GM06990 (cell line): Measurements from ENCODE around the gene AMPH.

ENCODE experiments used
- DNase-seq: peaks from one replicate; pipeline ENCODE4 v3.0.0-alpha.2; 2011; ENCODE audit not compliant: insufficient read length; ENCODE audit errors: extremely low read depth
- H3K27me3 ChIP-seq: replicated peaks from 2 replicates; pipeline ENCODE4 v1.6.0; 2011; ENCODE audit warnings: low read length; ENCODE audit not compliant: control insufficient read depth, insufficient read depth
- H3K36me3 ChIP-seq: 2 replicates; pipeline ENCODE4 v1.5.1; 2011; ENCODE audit warnings: low read length; ENCODE audit not compliant: control insufficient read depth, insufficient read depth
- H3K4me3 ChIP-seq: replicated peaks from 2 replicates; pipeline ENCODE4 v1.5.1; 2011; ENCODE audit warnings: low read depth, mild to moderate bottlenecking, control low read depth, low read length
- TF ChIP-seq, protein P1 (sequence below): IDR thresholded peaks from 2 replicates; pipeline ENCODE4 v1.5.1; 2011; ENCODE audit warnings: low read length, control low read depth, mild to moderate bottlenecking, inconsistent platforms; ENCODE audit not compliant: insufficient read depth, poor library complexity, severe bottlenecking

AMPH gene

DNA sequence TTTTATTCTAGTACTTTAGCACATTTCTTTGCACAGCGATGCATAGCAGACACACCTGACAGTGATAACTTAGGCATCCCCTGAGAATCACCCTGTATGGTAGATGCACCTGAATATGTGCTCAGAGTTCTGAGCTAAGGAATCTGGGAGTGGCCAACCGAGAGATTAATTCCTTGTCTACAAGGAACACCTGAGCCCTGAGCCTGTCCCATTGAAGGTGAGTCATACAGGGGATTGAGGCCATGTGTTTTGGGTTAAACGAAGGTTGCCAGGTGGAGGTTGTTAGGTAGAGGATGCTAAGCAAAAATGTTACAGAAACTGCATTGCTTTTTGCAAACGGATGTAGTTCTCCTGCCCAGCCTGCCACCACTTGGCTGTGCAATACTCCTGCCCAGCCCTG is 128.9 kb downstream of the AMPH start:
- DNase-seq, result no peak
- H3K36me3 ChIP-seq, result no peaks in the 10 kb centered on the region
- H3K27me3 ChIP-seq, result no peaks in the 10 kb centered on the region; the same call in 1 of the 2 replicates
- H3K4me3 ChIP-seq, result no peak overlapping the region
- TF ChIP-seq, protein P1, sequence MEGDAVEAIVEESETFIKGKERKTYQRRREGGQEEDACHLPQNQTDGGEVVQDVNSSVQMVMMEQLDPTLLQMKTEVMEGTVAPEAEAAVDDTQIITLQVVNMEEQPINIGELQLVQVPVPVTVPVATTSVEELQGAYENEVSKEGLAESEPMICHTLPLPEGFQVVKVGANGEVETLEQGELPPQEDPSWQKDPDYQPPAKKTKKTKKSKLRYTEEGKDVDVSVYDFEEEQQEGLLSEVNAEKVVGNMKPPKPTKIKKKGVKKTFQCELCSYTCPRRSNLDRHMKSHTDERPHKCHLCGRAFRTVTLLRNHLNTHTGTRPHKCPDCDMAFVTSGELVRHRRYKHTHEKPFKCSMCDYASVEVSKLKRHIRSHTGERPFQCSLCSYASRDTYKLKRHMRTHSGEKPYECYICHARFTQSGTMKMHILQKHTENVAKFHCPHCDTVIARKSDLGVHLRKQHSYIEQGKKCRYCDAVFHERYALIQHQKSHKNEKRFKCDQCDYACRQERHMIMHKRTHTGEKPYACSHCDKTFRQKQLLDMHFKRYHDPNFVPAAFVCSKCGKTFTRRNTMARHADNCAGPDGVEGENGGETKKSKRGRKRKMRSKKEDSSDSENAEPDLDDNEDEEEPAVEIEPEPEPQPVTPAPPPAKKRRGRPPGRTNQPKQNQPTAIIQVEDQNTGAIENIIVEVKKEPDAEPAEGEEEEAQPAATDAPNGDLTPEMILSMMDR, result no peak

DNA sequence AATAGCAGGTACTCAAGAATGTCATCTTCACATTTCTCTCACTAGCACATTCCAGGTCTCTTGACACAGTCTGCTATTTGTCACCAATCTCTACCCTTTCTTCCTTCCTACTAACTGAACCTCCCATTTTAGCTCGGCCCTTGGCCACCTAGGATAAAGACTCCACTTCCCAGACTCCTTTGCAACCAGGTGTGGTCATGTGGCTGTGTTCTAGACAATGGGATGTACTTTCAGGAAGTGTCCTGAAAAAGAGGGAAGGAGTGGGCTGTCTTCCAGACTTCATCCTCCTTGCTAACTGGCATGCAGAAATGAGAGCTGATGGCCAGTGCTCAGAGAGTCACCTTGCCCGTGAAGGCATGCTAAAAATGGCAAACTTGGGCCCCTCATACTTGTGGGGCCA is 139.2 kb downstream of the AMPH start:
- TF ChIP-seq, protein P1, result no peak
- no peak overlapping the region for H3K4me3 ChIP-seq
- no peak for DNase-seq

DNA sequence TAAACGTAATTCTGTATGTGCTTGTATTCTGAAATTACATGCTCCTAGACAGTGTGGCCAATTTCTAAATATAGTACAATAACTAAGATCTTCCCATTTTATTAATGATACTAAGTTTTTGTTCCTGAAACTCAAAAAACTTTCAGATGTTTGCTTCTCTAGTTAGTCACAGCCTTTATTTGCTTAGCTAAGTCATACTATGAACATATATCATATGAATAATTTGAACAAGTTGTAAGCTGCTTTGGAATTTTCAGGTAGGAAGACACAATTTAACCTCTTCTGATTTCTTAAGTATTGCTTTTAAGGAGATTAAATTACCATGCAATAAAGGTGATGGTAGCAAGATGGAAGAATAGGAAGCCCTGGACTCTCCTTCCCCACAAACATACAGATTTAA is 148.7 kb downstream of the AMPH start:
- DNase-seq, result no peak
- H3K36me3 ChIP-seq, result no peaks in the 10 kb centered on the region
- TF ChIP-seq, protein P1, result no peak
- no peaks in the 10 kb centered on the region for H3K27me3 ChIP-seq
- no peak overlapping the region for H3K4me3 ChIP-seq

More for the DNA sequence above, 139.2 kb downstream of the AMPH start:
- Histone ChIP-seq H3K27me3 (no peaks in the 10 kb centered on the region; the same call in 1 of the 2 replicates), H3K36me3 (no peaks in the 10 kb centered on the region)

DNA sequence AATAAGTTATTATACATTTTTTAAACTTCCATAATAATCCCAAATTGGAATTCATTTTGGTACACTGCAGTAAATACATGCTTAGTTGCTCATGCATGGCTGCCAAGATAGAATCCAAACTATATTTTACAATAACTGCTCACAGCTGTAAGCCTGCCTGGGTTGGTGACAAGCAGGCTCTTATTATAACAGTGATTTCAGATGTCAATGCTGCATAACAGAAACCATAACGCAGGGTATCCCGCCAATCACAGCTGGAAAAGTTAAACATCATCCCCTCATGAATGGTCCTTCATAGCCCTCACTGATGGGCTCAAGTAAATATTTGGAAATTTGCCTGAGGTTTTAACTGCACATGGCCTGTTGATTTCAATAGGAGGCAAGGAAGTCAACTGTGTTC is 149.8 kb downstream of the AMPH start:
- Histone ChIP-seq H3K27me3 (no peaks in the 10 kb centered on the region), H3K36me3 (no peaks in the 10 kb centered on the region), H3K4me3 (no peak overlapping the region)
- no peak for DNase-seq
- TF ChIP-seq, protein P1, result no peak

DNA sequence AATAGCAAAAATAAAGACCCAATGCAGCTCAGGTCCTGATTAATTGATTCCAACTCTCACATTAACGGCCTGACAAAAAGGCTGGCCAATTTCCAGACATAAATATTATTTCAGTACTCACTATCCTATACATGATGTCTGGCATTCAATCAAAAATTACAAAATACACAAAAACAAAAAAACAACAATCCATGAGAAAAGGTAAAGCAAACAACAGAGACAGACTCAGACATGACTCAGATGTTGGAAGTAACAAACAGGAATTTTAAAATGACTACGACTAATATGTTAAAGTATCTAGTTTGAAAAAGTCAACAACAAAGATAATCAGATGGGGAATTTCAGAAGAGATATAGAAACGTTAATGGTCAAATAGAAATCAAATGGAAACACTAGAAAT is 152.8 kb downstream of the AMPH start:
- TF ChIP-seq, protein P1, result no peak

DNA sequence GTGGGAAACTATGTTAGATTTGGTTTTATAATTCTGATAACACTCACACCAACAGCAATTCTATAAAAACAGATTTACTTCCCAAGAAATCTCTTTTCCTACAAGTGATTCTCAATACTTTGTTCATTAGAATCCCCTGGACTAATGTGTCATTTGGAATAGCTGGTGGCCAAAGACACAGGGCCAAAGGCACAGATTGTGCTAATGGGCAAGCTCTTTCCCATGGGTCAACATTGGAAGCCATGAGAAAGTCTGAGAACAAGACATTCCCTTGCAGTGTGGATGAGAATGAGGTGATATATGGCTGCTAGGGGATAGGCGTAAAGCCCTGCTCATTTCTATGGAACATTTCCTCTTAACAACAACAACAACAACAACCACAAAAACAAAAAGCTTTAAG is 153.8 kb downstream of the AMPH start:
- DNase-seq, result no peak
- Histone ChIP-seq H3K4me3 (no peak overlapping the region), H3K36me3 (no peaks in the 10 kb centered on the region), H3K27me3 (no peaks in the 10 kb centered on the region)
- TF ChIP-seq, protein P1, result no peak

More for the DNA sequence above, 152.8 kb downstream of the AMPH start:
- Histone ChIP-seq H3K36me3 (no peaks in the 10 kb centered on the region), H3K4me3 (no peak overlapping the region), H3K27me3 (no peaks in the 10 kb centered on the region)
- no peak for DNase-seq
